Transverse colon (tissue), 4 donors: ENCODE data around the gene GLI1. TPM values are rescaled to one million over a fixed set of nuclear protein-coding genes. Genes with fewer than 3 reads are reported as not detected.
A peak's percentile ranks its signal among the peaks of the same experiment; 100 is the strongest.

ENCODE experiments used
- DNase-seq: peaks from one replicate; pipeline ENCODE4 v3.0.0-alpha.2; 2019
- H3K27ac ChIP-seq, 4 donors: fragments of 200-600 bp; sonication (generic); 2 replicates each; pipeline ENCODE4 v1.5.1; 2016 to 2018; ENCODE audit warnings: inconsistent platforms in 4 of 4
- H3K27me3 ChIP-seq: fragments of 200-600 bp; sonication (generic); 2 replicates; pipeline ENCODE4 v1.5.1; 2017; ENCODE audit warnings: inconsistent platforms
- H3K36me3 ChIP-seq, 4 donors: fragments of 200-600 bp; sonication (generic); 2 replicates each; pipeline ENCODE4 v1.5.1; 2017 to 2019; ENCODE audit warnings: inconsistent platforms in 4 of 4
- H3K4me1 ChIP-seq, 4 donors: fragments of 200-600 bp; sonication (generic); 2 replicates each; pipeline ENCODE4 v1.5.1; 2017 to 2020; ENCODE audit warnings: inconsistent platforms in 4 of 4
- H3K4me3 ChIP-seq, 4 donors: fragments of 200-600 bp; sonication (generic); 1 replicate in 1 of 4; 2 replicates in 3 of 4; pipeline versions ENCODE4 v1.5.1 to v1.6.1; 2017 to 2019; ENCODE audit warnings: inconsistent platforms in 4 of 4
- H3K9me3 ChIP-seq, 2 donors: fragments of 200-600 bp; sonication (generic); 2 replicates each; pipeline ENCODE4 v1.5.1; 2017 to 2019; ENCODE audit warnings: inconsistent platforms in 2 of 2
- EP300 ChIP-seq: sonication (generic); formaldehyde crosslinking; IDR thresholded peaks from one replicate; pipeline ENCODE4 v1.6.1; 2017; ENCODE audit warnings: antibody characterized with exemption, low read depth
- POLR2A ChIP-seq: fragments of 450-650 bp; IDR thresholded peaks from one replicate; pipeline ENCODE4 v1.6.1; 2016; ENCODE audit warnings: antibody characterized with exemption, mild to moderate bottlenecking, moderate library complexity
- POLR2AphosphoS5 ChIP-seq, 3 donors: sonication (generic); formaldehyde crosslinking; IDR thresholded peaks; one replicate each; pipeline ENCODE4 v1.6.1; 2016; ENCODE audit warnings: antibody characterized with exemption in 3 of 3
- WGBS, 2 donors: methylation state at CpG; one replicate each; pipeline ENCODE4 v1.1.5; 2018; ENCODE audit warnings: low coverage in 1 of 2; 5-methylcytosine and 5-hydroxymethylcytosine counted together
- in situ Hi-C, 4 donors: fragments of 200-750 bp; cut with MboI; loops; one replicate each; pipeline versions ENCODE4 v1.15.0 to v1.15.1; 2017; ENCODE audit warnings: low sequenced_read_pairs in 3 of 4, low pct_ligation_motif_present in 1 of 4, low pct_unique_long_range_greater_than_20kb in 1 of 4
- intact Hi-C: fragments of 100-400 bp; cut with DNase I; formaldehyde crosslinking; loops from one replicate; pipeline ENCODE4 v1.15.1; 2023; ENCODE audit warnings: low total_unique reads
- total RNA-seq, 4 donors: library from RNA; depleted of rRNA; stranded (reverse); fragments of >200 nt; gene quantifications; one replicate each; pipeline ENCODE4 v1.1.0, GENCODE V29; 2016
- TF ChIP-seq, protein P1 (sequence below), 5 experiments: fragments of 200-600 bp in 3 of 5; fragments of 450-650 bp in 2 of 5; sonication (generic) in 3 of 5; IDR thresholded peaks; 1 replicate in 2 of 5; 2 replicates in 3 of 5; pipeline ENCODE4 v1.5.1; 2016 to 2017; ENCODE audit warnings: antibody characterized with exemption in 5 of 5, inconsistent platforms in 3 of 5, mild to moderate bottlenecking in 2 of 5, moderate library complexity in 1 of 5

The GLI1 gene
- total RNA-seq, 4 donors from 2014 or later = 0.41 to 1.2 (median 0.79) TPM; not detected in 1

DNA sequence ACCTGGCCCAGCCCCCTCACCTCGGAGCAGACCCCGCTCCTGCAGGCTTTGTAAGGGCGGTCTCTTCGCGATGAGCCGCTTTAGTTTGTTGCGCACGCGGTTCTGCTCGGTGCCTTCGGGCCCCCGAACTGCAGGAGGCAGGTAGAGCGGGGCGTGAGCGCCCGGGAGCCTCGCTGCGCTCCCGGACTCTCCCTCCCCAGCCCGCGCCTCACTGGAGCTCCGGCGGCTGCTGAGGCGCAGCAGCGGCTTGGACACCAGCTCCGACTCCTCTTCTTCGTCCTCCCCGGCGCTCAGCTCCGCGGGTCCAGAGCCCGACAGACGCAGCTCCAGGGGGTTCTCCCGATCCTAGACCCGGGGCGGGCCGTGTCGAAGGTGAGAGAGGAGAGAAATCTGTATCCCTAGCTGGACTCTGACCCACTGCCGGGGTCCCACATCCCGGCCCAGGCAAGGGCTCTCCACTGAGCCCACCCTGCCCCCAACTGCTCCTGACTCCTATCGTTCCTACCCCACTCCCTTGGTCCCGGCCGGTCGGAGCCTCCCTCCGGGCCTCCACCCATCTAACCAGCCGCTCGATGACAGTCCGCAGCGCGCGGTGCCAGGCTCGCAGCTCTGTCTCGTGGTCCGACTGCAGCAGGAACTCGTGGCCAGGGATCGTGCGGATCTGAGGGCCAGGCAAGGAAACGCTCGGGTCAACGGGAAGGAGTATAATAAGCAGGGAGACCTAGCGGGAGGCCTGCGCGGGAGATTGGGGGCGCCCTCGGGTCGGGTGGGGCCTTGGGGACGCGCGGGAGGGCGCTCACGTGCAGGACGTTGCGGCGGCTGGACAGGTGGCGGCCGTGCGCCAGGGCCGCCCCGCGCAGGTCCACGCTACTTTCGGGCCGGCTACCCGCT, 15.9 kb downstream of the GLI1 start:
- no peaks in the 10 kb centered on the region for H3K9me3 ChIP-seq
- TF ChIP-seq POLR2A (no peak), POLR2AphosphoS5 (IDR thresholded peaks at IDR 0.05) (no peak), EP300 (no peak)
- TF ChIP-seq, protein P1, sequence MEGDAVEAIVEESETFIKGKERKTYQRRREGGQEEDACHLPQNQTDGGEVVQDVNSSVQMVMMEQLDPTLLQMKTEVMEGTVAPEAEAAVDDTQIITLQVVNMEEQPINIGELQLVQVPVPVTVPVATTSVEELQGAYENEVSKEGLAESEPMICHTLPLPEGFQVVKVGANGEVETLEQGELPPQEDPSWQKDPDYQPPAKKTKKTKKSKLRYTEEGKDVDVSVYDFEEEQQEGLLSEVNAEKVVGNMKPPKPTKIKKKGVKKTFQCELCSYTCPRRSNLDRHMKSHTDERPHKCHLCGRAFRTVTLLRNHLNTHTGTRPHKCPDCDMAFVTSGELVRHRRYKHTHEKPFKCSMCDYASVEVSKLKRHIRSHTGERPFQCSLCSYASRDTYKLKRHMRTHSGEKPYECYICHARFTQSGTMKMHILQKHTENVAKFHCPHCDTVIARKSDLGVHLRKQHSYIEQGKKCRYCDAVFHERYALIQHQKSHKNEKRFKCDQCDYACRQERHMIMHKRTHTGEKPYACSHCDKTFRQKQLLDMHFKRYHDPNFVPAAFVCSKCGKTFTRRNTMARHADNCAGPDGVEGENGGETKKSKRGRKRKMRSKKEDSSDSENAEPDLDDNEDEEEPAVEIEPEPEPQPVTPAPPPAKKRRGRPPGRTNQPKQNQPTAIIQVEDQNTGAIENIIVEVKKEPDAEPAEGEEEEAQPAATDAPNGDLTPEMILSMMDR (IDR thresholded peaks at IDR 0.05) = no peak
- H3K27me3 ChIP-seq = peaks cover 78% of the 10 kb centered on the region
- intact Hi-C loops (loop anchor here (1.0 kb wide), 1 partner anchor 48 kb away; no protein-coding TSS in a partner anchor), in situ Hi-C loops (no loop called here)
- no peak for DNase-seq
- peak overlapping the region; percentile 1 to 44 (median 24) for H3K4me3 ChIP-seq
- no peak overlapping the region for H3K27ac ChIP-seq
- WGBS, 2 donors = 23% methylated on average over 75 of the region's 84 CpGs; no CpG with 5 or more reads in 1 of the 2 donors
- no peaks in the 10 kb centered on the region for H3K36me3 ChIP-seq
- H3K4me1 ChIP-seq = peaks cover 15 to 41% (median 20%) of the 10 kb centered on the region in 4 donors

DNA sequence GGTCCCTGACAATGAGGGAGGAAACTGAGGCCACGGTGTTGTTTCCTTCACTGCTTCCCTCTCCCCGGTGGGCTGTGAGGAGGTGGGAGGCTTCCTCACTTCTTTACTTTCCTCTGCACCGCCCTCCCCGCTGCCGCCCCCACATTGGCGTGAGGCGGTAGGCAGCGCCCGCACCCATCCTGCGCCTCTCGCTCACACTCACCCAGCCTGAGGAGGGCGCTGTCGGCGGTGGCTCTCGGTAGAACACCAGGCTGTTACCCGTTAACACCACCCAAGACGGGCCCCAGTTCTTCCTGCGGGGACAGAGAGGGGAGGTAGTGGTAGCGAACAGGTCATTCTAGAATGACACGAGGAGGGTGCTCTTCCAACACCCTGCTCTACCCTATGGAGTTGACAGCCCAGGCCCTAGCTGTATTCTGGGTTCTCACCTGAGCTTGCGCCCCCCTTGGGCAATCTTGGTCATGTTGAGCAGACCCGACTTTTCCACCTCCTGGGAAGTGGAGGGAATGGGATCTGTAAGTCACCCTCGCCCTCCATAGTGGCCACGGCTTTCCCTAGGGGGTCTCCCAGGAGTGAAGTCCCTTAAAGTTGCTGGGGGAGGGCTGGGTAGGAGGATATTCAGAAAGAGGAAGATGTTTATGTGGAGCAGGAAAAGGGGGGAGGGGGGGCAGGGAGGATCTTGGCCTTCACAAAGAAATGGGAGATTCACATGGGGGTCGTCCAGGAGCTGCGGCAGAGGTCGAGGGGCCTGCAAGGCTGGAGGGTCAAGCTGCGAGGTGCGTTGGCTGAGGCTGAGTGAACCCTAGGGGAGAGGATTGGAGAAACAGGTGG, 16.8 kb downstream of the GLI1 start:
- in situ Hi-C loops = no loop called here
- peak; percentile 50 for DNase-seq
- H3K27ac ChIP-seq = peak overlapping the region; percentile 65 to 81 (median 78)
- no peaks in the 10 kb centered on the region for H3K9me3 ChIP-seq
- whole genome bisulfite sequencing, 2 donors = 14 to 54% methylated on average over 5 to 28 of the region's 29 CpGs
- H3K27me3 ChIP-seq = peaks cover 86% of the 10 kb centered on the region
- peak overlapping the region; percentile 1 to 44 (median 24) for H3K4me3 ChIP-seq
- no peaks in the 10 kb centered on the region for H3K36me3 ChIP-seq
- no peak for TF ChIP-seq POLR2AphosphoS5 (IDR thresholded peaks at IDR 0.05)
- TF ChIP-seq, protein P1 (IDR thresholded peaks at IDR 0.05) = peak in 2 of 5 experiments; percentile 11 to 20
- peaks cover 15 to 37% (median 17%) of the 10 kb centered on the region in 4 donors for H3K4me1 ChIP-seq
- intact Hi-C loops = loop anchor here (1.0 kb wide), 1 partner anchor 47 kb away; no protein-coding TSS in a partner anchor

DNA sequence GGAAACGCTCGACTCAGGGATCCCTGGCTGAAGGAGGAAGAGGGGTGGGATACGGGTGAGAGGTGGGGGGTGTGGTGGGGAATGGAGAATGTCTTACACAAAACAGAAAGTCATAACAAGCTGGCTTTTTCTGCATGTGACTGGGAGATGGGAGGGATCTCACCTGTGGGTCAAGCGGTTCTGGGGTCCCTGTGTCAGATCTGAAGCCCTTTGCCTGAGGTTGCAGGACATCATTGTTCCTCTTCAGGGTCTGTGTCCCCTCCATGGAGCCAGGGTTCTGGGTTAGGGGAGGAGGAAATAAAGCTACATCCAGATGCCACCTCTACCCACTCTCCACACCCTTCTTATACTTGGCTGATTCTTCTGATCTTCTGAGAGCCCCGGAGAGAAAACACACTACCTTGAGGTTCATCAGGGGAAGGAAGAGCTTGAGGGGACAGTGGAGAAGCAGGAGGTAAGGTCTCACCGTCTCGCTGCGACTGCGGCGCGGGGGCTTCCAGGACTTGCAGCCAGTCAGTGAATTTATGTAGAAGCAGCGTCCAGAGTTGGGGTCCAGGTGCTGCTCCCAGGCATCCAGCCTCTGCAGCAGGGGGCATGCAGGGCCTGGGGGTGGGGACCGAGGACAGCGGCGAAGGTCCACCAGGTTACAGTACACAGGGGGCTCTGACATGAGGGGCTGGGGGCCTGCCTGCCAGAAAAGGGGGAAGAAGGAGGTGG, 17.6 kb downstream of the GLI1 start:
- Histone ChIP-seq H3K4me1 (peaks cover 15 to 33% (median 16%) of the 10 kb centered on the region in 4 donors), H3K4me3 (peak overlapping the region in 2 of 4 donors; percentile 23 to 44), H3K36me3 (no peaks in the 10 kb centered on the region), H3K27ac (peak overlapping the region; percentile 65 to 81 (median 78)), H3K27me3 (peaks cover 87% of the 10 kb centered on the region), H3K9me3 (no peaks in the 10 kb centered on the region)
- intact Hi-C loops = loop anchor here (1.0 kb wide), 1 partner anchor 46 kb away; no protein-coding TSS in a partner anchor
- 61 to 70% methylated on average over 5 to 15 of the region's 15 CpGs for WGBS, 2 donors
- no peak for TF ChIP-seq POLR2AphosphoS5 (IDR thresholded peaks at IDR 0.05)
- no peak for TF ChIP-seq EP300
- no peak for TF ChIP-seq POLR2A
- TF ChIP-seq, protein P1 (IDR thresholded peaks at IDR 0.05) = no peak
- no peak for DNase-seq
- in situ Hi-C loops = no loop called here
